OCI-LY1 (cell line): ENCODE results near the gene RNF217.

Source experiments
- CTCF ChIP-seq: fragments of 200-600 bp; sonication (generic), shearing (Covaris generic); IDR thresholded peaks from 2 replicates; pipeline ENCODE4 v1.5.1; 2017; ENCODE audit warnings: mild to moderate bottlenecking, antibody characterized with exemption, low read length, moderate library complexity, mixed read lengths
- EZH2 ChIP-seq: fragments of 200-600 bp; sonication (generic), shearing (Covaris generic); IDR thresholded peaks from 2 replicates; pipeline ENCODE4 v1.8.0; 2017; ENCODE audit warnings: borderline replicate concordance, mixed run types, mild to moderate bottlenecking, antibody characterized with exemption, low read length, moderate library complexity, mixed read lengths

GRCh38 chr6:125038925-125039324 is 76.7 kb downstream of the RNF217 start:
- TF ChIP-seq CTCF (no peak), EZH2 (no peak)
